GM18520 (cell line): ENCODE data around the gene NPY4R2.
"Not testable (repeated sequence)": the region's sequence is repeated elsewhere in the genome, so short reads cannot be mapped to it uniquely, and the experiment has no call there.

Experiments used
- ATAC-seq: cut with Tn5 transposase; IDR thresholded peaks from one replicate; pipeline ENCODE4 v1.9.1; 2021; ENCODE audit not compliant: unreplicated experiment

The NPY4R2 gene, protein sequence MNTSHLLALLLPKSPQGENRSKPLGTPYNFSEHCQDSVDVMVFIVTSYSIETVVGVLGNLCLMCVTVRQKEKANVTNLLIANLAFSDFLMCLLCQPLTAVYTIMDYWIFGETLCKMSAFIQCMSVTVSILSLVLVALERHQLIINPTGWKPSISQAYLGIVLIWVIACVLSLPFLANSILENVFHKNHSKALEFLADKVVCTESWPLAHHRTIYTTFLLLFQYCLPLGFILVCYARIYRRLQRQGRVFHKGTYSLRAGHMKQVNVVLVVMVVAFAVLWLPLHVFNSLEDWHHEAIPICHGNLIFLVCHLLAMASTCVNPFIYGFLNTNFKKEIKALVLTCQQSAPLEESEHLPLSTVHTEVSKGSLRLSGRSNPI

DNA sequence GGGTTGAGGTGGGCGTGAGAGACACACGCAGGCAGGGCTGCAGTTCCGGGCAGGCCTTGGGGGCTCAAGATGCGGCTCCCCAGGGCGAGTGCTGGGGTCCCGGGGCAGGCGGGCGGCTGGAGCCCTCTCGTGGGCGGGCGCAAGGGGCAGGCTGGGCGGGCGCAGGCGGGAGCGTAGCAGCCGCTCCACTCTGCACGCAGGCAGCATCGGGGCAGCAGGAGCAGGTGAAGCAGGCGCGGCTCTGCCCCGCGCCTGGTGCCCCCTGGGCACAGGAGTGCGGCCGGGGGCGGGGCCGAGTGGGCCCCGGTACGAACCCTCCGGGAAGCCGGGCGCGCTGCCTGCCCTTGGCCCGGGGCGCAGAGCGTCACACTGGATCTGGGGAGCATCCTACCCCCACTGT is at the start of gene NPY4R2:
Gene NPY4R2 (plus strand): TSS at position 188 of the 400 bp plus-strand sequence. CDS start 3,326 bp downstream, outside the sequence.
- ATAC-seq, result not testable (repeated sequence)

DNA sequence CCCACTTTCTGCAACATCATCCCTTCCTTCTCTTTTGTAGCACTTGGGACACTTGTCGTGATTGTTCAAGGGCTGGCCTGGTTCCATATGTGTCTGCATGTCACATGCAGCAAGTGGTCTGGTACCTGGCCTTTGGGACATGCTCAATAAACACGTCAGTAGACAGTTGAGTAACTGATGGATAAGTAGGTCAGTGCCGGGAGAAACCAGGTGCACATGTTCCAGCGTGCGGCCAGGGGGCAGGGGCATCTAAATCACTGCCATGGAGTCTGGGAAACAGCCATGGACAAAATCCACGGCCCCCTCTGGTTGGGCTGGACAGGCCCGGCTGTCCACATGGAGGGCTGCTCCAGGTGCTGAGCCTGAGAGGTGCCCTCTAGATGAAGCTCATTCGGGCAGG is 47.6 kb upstream of the NPY4R2 start:
- not testable (repeated sequence) for ATAC-seq

DNA sequence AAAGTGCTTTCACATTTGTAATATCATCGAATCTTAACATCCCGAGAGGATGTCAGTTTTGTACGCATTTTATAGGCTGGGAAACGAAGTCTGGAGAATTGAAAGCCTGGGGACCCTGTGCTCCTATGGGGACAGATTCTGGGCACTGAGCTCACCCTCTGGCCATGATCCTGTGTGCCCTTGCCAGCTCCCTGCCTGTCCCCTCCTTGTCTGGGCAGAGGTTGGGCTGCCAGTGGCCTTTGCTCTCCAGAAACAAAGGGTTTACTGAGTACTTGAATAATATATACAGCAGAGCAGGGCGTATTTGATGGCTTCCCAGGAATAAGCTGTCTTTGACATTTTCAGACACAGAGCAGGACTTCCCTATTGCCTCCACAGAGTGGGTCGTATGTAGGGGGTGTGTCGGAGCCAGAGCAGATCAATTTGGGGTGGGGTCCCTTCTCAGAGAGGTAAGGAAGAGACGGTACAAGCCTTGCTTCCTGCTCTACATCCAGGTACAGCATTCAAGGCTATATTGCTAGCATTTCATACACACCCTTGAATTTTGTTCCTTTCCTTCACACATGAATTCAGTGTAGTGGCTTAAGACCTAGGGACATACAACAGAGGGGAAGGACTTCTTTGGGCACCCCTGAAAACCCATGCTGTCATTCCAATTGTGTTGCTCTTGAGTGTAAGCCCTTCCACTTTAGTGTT is 46.8 kb upstream of the NPY4R2 start:
- not testable (repeated sequence) for ATAC-seq

DNA sequence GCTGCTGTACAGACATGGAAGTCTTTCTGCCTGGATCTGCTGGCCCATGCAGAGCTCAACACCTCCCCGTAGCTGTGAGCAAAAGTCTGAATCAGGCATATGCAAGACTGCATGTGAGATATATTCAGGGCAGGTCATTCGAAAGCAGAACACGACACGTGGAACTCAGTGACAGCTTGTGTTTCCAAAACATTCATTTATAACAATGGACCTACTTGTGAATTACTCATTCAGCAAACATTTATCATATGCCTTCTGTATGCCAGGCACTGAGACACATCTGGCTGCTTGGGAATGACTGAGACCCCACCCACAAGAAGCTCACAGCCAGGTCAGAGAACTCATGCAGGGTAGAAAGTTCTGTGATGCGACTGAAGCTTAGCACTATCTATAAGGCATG is 46.2 kb upstream of the NPY4R2 start:
- ATAC-seq, result not testable (repeated sequence)

DNA sequence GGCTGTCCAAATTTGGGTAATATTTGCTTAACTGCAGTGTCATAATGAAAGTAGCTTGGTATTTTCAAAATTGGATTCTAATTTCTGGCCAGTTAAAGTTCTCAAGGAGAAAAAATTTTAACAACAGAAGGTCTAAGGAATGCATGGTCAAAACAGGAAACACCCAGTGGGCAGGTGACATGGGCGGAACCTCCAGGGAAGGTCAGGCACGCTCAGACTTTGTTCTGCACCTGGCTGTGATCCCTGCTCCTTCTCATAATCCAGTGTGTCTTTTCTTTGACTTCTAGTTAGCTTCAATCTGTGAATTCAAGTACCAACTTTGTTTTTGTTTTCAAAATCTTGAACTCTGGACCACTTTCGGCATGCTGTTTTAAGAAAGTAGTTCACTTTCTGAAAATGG is 34.2 kb upstream of the NPY4R2 start:
- not testable (repeated sequence) for ATAC-seq

DNA sequence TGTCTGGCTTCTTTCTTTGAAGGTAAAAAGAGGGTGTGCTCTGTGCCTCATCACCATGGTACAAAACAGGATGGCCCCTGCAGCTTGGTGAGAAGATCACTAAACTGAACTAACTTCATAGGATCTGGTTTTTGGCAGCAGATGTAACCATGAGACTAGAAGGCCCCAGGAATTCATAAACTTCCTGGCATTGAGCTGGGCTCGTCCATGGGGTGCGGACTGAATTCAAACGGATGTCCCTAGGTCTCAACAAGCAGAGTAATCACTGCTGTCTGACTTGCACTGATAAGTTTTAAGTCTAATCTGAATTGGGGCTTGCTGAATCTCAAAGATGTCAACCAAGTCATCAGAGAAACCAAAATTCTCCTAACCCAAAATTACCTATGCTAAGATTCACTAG is 33.5 kb upstream of the NPY4R2 start:
- not testable (repeated sequence) for ATAC-seq

DNA sequence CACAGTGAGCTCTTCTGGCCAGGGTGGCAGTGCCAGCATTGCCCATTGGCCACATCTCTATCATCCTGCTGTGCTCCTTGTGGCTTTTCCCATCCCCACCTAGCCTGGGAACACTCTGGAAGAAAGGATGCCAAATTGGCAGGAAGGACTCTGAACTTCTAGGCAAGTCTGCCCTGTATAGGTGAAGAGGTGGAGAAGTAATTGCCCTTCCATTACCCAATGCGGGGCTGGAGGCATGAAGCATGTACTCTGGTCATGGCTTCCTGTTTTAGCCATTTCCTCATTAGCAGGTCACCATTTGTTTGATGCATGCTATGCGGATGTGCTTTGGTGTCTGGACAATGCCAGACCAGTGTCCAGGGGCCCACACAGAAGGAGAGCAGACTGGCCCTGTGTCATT is 32.1 kb upstream of the NPY4R2 start:
- ATAC-seq, result not testable (repeated sequence)

DNA sequence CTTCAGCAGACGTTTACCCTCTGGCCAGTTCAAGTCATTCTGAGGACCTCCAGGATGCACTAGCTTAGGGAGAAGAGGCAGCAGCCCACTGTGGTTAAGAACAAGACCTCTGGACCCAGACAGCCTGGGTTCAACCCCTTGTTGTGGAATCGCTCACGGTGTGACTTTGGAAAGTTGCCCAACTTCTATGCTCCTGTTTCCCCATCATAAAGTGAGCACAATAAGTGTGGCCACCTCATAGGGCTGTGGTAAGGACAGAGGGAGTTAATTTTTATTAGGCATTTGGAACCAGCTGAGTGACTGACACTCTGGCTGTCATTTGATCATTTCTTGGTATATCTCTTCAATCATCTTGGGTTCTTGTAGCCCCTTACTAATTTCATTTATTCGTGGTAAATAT is 31.6 kb upstream of the NPY4R2 start:
- ATAC-seq, result not testable (repeated sequence)

DNA sequence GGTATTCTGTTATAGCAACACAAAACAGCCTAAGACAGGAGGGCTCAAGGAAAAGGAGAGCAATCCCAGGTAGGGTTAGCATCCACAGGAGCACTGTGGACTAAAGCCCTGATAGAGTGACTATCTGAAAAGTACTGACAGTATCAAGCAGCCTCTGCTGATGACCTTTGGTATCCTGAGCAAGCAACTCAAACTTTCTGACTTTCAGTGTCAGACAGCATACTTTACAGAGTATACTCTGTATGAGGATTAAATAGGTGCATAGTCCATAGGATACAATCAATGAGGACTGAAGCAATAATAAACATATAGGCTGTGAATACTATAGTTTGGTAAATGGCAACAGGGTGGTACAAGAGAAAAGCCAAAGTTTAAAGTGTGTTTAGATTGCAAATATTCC is 27.7 kb upstream of the NPY4R2 start:
- not testable (repeated sequence) for ATAC-seq

DNA sequence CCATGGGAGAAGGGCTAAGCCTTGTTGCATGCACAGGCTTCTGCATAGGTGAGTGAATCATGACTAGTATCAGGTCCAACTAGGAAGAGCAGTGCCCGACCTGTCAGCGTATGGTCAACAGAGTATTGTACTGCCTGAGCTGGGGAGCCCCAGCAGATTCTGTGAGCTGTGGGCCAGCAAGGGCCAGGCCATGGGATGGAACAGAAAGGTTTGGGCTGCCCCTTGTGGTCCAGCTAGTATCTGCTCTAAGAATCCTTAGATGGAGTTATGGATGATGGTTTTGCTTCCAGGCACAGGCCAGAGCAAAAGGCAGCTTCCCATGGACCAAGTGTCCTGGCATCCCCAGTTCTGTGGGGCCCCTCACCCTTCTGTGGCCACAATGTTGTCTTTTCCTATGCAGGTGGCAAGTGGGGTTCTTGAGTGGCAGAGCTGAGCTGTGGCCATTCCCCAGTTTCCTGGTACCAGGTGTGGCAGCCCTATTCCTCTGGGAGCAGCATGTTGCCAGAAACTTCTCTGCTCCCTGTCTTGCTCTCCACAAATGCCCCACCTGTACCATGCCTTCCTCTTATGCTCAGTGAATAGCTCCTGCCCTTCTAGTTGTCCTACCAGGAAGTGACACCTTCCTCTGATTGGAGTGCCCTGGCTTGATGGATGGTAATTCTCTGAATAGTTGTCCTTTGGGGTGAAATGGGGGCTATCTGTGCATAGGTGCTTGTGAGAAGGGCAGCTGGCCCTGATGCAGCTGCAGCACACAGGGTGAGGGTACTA is 25.8 kb upstream of the NPY4R2 start:
- ATAC-seq, result not testable (repeated sequence)

DNA sequence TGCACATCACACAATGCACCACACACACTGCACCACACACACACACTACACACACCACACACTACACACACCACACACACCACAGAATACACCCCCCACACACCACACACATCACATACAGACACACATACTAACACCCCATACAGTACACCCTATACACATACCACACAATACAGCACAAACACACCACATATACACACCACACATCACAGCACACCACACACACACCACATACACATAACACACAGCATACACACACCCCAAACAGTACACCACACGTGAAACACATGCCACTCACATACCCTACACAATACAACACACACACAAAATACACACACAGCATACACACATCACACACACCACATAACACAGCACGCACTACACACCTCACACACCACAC is 23.9 kb upstream of the NPY4R2 start:
- not testable (repeated sequence) for ATAC-seq

DNA sequence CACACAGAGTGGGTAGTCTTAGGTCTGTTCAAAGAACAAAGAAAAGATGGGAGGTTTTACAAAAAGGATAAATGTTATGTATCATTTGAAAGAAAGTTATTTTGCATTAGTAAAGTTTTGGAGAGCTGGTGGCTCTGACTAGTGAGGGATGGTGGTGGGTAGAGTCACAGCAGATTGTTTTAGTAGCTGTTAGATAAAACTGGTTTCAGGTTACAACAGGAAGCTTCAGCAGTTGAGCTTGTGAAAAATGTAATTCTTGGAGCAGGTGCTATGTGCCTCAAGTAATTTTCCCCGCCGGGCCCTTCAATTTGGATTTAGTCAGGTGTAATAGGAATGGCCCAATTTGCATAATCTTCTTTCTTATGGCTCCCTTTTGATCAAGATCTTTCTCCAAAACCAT is 20.6 kb upstream of the NPY4R2 start:
- ATAC-seq, result not testable (repeated sequence)

DNA sequence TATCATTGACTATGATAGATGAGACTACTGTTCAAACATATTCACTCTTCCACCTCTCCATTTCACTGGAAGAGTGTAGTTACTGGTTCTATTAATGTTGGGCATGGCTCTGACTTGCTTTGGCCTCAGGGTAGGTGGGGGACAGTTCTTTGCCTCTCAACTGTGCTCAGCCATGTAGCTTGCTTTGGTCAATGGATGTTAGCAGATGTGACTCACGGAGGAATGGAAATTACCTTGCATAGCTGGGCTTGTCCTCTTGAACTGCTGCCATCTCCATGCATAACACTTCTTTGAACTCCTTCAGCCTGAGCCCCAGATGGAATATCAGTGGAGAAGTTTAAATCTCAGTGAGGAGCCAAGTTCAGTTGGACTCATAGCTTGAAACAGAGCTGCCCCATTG is 9.1 kb upstream of the NPY4R2 start:
- not testable (repeated sequence) for ATAC-seq

DNA sequence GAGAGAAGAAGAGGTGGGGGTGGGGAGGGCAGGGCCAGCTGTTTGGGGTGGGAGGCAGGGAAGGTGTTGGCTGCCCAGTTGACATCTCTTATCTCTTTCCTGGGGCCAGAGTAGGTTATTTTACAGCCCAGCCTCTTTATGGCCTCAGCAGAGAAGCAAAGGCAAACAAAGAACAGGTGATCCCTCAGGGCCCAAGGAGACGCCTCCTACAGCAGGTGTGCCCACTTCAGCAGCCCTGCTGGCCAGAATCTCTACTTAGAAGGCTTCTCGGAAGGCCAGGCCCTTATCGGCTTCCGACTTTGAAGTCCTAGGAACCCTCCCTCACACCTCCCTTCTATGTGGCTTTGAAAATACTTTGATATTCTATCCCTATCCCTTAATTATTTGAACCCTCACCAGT is 8.0 kb upstream of the NPY4R2 start:
- not testable (repeated sequence) for ATAC-seq

DNA sequence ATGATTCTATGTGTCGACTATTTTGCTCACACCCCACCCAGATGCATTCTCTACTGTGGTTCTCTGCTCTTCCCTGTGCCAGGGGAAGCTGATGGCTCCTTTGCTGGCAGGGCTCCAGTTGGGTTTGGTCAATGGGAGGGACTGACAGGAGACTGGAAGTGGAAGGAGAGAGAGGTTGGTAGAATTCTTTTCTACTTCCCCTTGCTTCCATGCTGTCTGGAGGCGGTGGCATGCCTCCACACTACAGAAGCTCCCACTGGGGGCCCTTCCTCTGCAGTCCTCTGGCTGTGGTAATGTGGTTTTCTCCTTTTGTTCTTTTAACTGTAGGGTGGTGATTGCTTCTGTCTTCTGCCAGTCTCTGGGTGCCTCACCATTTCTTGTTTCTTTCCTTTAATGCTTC is 4.4 kb upstream of the NPY4R2 start:
- not testable (repeated sequence) for ATAC-seq

DNA sequence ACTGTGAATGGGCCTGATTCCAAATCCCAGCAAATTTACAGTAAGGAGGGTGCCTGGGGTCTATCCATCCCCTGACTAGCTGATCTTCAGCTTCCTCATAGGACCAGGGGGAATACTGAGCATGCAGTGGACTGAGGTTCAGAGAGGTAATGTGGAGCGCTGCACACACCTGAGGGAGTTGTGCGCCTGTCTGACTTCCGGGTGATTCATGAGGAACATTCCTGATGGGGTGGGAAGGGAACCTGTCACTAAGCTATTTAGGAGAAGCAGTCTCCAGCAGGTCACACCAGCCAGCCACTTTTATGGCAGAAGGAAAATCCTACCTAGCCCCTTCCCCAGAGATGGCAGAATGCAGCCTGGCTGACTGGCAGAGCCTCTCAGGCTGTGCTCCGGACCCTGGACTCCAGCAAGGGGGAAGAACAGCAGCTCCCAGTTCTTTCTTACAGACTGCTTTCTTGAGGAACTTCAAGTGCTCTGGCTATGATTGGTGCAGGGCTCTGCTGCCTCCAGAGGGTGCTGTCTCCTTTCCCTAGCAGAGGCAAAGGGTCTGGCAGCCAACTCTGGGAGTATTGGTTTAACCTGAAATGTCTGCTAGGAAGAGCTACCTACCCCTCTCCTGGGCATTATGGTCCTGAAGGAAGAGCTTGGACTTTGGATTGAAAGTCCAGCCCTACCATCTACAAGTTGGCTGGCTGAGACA is 2.5 kb upstream of the NPY4R2 start:
- not testable (repeated sequence) for ATAC-seq

DNA sequence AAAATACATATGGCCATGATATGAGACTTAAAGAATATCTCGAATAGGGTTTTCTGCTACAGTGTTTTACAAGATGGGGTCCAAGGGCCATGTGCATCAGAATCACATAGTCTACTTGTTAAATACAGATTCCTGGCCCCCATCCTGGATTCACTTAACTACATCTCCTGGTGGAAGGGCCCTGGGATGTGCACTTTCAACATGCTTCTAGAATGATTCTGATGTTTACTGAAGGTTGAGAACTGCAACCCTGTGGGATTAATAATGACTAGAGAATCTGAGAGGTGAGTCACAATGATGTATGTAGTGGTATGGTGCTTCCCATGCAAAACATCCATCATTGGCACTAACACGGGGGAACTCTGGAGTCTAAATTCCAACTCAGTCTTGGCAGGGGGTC is 2.1 kb downstream of the NPY4R2 start:
- ATAC-seq, result not testable (repeated sequence)

DNA sequence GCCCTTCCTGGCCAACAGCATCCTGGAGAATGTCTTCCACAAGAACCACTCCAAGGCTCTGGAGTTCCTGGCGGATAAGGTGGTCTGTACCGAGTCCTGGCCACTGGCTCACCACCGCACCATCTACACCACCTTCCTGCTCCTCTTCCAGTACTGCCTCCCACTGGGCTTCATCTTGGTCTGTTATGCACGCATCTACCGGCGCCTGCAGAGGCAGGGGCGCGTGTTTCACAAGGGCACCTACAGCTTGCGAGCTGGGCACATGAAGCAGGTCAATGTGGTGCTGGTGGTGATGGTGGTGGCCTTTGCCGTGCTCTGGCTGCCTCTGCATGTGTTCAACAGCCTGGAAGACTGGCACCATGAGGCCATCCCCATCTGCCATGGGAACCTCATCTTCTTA is 4.0 kb downstream of the NPY4R2 start:
- ATAC-seq, result not testable (repeated sequence)

DNA sequence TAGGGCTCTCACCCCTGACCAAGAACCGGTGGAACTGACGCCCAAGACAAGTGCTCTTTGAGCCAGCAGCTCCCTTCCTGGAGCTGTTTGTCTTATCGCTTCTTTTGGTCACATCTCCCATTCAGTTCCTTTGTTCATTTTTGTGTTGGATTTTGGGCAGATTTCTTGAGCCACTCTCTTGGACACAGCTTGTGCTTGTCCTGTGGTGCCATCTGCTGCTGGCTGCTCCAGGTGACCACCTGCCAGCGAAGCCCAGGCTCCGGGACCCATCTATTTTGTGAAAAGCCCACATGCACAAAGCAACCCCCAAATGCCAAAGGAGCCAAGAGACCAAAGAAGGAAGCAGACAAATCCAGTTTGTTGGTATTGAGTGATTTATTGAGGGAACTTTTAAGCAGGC is 6.2 kb downstream of the NPY4R2 start:
- not testable (repeated sequence) for ATAC-seq

DNA sequence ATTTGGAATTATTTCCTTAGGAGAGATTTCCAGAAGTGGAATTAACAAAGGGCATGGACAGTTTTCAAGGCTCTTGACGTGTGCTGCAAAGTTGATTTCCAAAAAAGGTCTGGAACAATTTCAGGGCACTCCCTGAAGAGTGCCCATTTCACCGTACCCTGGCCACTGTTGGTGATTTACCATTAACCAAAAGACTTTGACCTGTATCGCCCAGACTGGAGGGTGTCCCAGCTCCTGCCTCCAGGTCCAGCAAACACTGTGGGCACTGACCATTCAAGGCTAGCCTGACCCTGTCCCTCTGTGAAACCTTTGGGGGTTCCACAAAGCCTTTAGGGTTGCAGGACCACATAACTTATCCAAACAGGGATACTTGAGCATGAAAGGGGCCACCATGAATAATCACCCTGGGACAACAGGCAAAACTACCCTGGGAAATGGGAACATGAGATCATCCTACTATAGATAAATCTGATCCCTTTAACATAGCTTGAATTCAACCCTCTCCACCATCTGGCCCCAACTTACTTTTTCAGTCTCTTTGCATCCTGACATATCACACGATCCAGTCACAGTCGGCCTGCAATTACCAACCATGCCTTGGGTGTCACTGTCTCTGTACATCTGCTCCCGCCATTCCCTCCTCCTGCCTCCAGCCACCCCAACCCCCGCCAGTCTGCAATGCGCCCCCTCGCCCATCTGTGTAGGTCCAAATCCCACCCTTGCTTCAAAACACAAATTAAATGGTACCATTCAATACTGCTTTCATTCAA is 8.9 kb downstream of the NPY4R2 start:
- ATAC-seq, result not testable (repeated sequence)
